CMK (cell line): ENCODE measurements around the gene RNF14.
"Not testable (repeated sequence)": the region's sequence is repeated elsewhere in the genome, so short reads cannot be mapped to it uniquely, and the experiment has no call there.

ENCODE experiments used
- DNase-seq: peaks from one replicate; pipeline ENCODE4 v3.0.0-alpha.2; 2010; ENCODE audit warnings: low read depth

The RNF14 gene

DNA sequence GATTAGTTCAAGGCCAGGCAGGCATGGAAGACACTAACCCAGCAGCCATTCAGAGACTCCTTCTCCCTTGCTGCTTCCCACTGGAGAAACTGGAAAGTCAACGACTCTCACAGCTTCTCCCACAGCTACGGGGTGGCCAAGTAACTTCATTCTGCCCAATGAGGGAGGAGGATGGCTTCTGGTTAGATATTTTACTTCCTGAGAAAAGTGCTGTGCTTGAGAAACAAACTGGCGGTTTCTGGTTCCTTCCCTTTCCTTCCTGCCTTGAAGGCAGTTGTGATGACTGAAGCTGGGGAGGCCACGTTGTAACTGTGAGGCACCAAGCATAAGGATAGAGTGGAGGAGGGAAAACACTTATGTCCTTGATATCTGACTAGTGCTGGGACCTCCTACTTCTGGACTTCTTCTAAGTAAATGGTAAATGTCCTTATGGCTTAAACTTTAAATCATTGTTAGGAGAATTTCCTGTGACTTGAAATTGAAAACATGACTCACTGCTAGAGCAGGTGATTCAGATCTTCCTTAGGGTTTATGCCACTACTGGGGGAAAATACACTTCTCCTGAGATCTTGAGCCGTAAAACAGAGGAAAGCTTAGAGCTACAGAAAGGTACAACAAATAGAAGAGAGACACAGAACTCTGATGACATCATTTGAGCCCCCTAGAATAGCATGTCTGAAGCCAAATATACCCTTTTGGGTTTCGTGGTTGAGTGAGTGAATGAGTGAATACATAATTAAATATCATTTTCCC lies 47.1 kb downstream of the RNF14 start:
- DNase-seq = no peak

- no peak for DNase-seq
Measured at GRCh38 chr5:142016556-142016955, 47.7 kb downstream of the RNF14 start.

GRCh38 chr5:142017832-142018427 lies 49.0 kb downstream of the RNF14 start:
- DNase-seq = no peak

GRCh38 chr5:142020122-142020659 lies 51.3 kb downstream of the RNF14 start:
- no peak for DNase-seq

GRCh38 chr5:142023836-142024235 lies 54.9 kb downstream of the RNF14 start:
- no peak for DNase-seq

DNA sequence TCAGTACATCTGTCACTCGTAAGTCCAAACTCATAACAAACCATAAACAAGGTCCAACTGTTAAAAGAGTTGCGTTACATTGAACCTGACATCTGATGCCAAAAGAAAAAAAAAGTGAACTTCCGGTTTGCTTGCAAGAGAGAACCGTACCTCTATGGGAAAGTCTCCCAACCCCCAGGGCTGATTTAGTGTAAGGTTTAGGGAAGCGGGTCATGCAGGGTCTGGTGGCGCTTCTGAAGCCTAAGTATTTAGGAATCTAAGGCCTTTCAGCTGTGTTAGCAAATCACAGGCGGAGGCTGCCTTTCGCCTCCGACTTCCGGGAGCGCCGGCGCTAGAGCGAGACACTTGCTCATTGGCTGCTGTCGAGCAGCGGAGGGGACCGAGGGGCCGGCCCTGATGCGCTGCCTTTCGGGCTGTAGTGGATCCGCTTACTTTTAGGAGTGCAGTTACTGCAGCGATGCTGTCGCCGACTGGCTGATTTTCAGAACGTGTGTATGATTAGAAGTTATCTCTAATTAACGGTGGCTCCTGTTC lies 55.9 kb downstream of the RNF14 start:
- DNase-seq = no peak

- no peak for DNase-seq
Measured at GRCh38 chr5:142025637-142026036, 56.7 kb downstream of the RNF14 start.

DNA sequence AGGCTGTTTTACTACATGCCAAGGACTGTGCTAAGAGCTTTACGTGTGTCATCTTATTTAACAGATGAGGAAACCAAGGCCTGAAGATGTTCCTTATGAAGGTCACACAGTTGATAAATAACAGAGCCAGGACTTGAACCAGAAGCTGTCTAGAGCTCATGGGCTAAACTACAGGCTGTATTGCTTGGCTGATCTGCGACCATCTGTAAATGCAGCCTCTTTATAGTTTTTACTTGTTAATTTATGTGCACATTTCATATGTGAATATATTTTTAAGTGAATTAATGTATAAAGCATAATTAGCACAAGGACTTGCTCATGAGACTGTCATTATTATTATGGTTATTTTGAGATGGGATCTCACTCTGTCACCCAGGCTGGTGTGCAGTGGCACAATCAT lies 63.2 kb downstream of the RNF14 start:
- no peak for DNase-seq

DNA sequence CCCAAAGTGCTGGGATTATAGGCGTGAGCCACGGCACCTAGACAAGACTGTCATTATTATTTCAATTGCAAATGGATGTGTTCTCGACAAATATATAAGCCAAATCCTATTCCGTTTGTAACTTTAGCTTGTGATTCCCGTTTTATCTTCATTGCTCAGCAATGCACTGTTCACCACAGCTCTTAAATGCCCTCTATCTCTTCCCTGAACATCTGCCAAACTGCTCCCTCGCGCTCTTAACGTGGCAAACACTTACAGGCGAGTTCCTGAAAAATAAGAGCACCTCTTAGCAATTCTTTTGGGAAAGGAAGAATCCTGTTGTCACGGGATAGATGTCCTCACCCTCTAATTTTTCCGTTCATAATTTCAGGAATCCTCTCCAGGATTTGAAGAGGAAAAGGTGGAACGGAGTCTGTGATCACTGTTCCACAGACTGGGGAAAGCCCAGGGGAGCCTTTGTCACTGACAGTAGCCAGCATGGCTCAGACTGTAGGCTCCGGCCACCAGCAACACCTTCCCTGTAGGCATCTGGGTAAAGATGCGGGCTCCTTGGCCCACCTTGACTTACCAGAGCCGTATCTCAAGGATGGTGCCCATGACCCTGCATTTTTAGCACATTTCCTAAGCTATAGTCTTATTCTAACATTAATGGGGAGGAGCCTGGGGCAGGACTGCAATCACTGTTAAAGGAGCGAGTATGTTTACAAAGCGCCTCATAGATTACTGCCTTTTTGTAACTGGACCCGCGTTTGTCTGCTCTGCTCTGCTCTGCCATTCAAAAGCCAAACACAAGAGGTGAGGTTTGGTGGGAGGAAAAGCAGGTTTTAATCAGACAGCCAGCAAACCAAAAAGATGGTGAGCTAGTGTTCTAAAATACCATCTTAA lies 64.1 kb downstream of the RNF14 start:
- no peak for DNase-seq

DNA sequence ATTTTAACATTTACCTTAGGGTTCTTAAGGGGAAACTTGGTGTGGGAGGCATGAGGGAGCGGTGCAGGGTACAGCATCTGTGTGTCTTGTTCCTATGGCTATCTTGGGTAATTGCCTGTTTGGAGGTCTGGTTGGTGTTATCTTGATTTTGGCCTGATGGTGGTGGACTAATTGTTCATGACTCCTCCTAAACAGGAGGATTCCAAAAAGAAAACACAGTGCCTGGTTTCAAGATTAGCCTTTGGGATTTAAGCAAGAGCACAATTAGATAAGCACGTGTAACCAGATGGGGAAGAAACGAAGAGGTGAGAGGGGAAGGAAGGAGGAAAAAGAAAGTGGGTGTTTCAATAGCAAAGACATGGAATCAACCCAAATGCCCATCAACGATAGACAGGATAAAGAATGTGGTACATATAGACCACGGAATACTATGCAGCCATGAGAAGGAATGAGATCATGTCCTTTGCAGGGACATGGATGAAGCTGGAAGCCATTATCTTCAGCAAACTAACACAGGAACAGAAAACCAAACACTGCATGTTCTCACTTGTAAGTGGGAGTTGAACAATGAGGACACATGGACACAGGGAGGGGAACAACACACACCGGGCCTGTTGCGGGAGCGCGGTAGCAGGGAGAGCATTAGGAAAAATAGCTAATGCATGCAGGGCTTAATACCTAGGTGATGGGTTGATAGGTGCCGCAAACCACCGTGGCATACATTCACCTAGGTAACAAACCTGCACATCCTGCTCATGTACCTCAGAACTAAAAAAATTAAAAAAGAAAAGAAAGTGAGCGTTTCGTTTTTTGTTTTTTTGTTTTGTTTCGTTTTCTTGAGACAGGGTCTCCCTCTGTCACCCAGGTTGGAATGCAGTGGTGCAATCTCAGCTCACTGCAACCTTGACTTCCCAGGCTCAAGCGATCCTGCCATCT lies 65.0 kb downstream of the RNF14 start:
- DNase-seq = not testable (repeated sequence)

DNA sequence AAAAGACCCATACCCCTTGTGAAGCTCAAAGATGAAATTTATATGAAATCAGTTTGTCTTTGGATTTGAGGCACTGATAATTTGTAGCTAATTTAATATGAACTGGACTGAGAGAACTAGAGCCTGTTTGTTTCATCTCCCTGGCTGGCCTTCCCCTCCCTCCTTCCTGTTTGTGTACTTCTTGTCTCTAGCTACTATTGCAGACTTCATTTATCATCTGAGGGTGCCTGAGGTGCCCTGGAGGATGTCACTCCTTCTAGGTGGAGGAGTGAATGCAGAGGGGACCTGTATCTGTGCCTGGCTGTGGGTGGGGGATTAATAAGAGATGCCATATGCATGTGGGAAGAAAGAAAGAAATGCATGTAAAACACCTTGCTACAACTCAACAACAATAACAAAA lies 66.1 kb downstream of the RNF14 start:
- no peak for DNase-seq

- no peak for DNase-seq
Measured at GRCh38 chr5:142036918-142037317, 68.0 kb downstream of the RNF14 start.

GRCh38 chr5:142037599-142037998 lies 68.7 kb downstream of the RNF14 start:
- not testable (repeated sequence) for DNase-seq

DNA sequence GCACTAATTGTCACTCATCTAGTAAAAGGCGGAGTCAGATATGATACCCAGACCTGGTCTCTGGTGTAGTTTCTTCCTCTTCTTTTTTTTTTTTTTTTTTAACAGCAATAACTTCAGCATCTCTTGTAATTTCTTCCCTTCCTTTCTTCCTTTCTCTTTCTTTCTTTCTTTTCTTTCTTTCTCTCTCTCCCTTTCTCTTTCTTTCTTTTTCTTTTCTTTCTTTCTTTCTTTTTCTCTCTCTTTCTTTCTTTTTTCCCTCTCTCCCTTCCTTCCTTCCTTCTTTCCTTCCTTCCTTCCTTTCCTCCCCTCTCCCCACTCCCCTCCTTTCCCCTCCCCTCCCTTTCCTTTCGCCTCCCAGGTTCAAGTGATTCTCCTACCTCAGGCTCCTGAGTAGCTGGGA lies 69.8 kb downstream of the RNF14 start:
- no peak for DNase-seq
